ENCODE data around the gene CBARP.

- TF ChIP-seq EZH2phosphoT487 (IDR thresholded peaks at IDR 0.05; ENCODE audit: insufficient read depth, low read depth) = no peak
- no peak for TF ChIP-seq EZH2 (IDR thresholded peaks at IDR 0.05; ENCODE audit: insufficient read depth, poor library complexity, severe bottlenecking)
Observed at GRCh38 chr19:1282588-1283206, 44.9 kb upstream of the CBARP start.

Measured in GM23248 (cell line).